Effector memory CD8-positive, alpha-beta T cell (primary cell): Measurements from ENCODE around the gene ZNG1A.
"Not testable (repeated sequence)": the region's sequence is repeated elsewhere in the genome, so short reads cannot be mapped to it uniquely, and the experiment has no call there.

Experiments used
- ATAC-seq: fragments of 150-1000 bp; cut with Tn5 transposase; replicated peaks from 2 replicates; pipeline ENCODE4 v1.10.0; 2021; ENCODE audit warnings: mild to moderate bottlenecking, moderate library complexity
- DNase-seq, 3 experiments: peaks; one replicate each; pipeline ENCODE4 v3.0.0; 2021
- H3K27ac Mint-ChIP-seq, 2 donors: one replicate each; pipeline ENCODE4 v1.8.0; 2022; ENCODE audit warnings: mild to moderate bottlenecking in 2 of 2, mixed read lengths in 2 of 2, moderate library complexity in 2 of 2
- H3K27me3 Mint-ChIP-seq, 2 donors: one replicate each; pipeline ENCODE4 v1.8.0; 2022; ENCODE audit warnings: mixed read lengths in 2 of 2
- H3K36me3 Mint-ChIP-seq: one replicate; pipeline ENCODE4 v1.8.0; 2022; ENCODE audit warnings: mild to moderate bottlenecking, moderate library complexity, mixed read lengths; ENCODE audit not compliant: insufficient read depth
- H3K4me1 Mint-ChIP-seq, 2 donors: one replicate each; pipeline ENCODE4 v1.8.0; 2022; ENCODE audit warnings: low read depth in 2 of 2, mixed read lengths in 2 of 2
- H3K4me3 Mint-ChIP-seq, 2 donors: one replicate each; pipeline ENCODE4 v1.8.0; 2022; ENCODE audit warnings: mild to moderate bottlenecking in 2 of 2, mixed read lengths in 2 of 2, moderate library complexity in 2 of 2
- H3K9me3 Mint-ChIP-seq, 2 donors: one replicate each; pipeline ENCODE4 v1.8.0; 2022; ENCODE audit warnings: mixed read lengths in 2 of 2

The ZNG1A gene

DNA sequence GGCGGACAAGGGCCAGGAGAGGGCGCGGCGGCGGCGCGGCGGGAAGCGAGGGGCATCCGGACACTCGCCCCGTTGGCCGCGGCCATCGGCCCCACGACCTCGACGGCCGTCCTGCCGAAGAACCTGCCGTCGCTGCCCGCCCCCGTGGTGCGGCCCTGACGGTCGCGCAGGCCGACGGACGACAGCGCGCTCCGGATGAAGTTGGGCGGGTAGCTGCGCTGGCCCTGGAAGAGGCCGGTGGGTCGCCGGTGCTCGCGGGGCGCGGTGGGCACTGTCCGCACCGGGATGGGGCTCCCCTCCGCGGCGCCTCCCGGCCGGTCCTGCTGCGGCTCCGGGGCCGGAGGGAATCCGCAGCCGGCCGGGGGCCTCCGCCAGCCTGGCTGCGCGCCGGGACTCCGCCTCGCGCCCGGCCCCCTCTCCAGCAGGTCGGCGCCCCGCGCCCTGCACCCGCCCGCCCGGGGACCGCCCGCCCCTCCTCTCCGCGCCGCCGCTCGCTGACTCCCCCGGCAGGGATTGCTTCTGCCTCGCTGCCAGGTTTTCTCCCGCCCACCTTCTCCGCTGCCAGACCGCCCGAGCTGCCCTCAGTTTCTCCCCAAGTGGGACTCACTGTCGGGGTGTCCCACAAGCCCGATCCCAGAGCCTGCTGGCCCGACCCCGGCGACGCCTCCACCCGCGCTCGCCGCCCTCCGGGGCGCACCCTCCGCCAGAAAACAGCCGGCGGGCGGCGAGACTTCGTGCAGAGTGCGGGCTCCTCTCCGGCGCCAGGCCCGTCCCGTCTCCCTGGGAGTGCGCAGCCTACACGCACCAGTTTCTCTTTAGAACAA is 105.6 kb downstream of the ZNG1A start:
- not testable (repeated sequence) for H3K27ac Mint-ChIP-seq, H3K9me3 Mint-ChIP-seq, H3K36me3 Mint-ChIP-seq, H3K4me1 Mint-ChIP-seq
- peak overlapping the region; percentile 52 to 77 for H3K4me3 Mint-ChIP-seq
- DNase-seq, result peak in 1 of 3 experiments; percentile 15
- peak; percentile 72 for ATAC-seq
- H3K27me3 Mint-ChIP-seq, result peaks cover 0 to 19% of the 10 kb centered on the region in 2 donors
